Non-pigmented ciliary epithelial cell (primary cell): ENCODE measurements around the gene PSMF1.
A peak's percentile ranks its signal among the peaks of the same experiment; 100 is the strongest.

ENCODE experiments used
- DNase-seq: peaks from one replicate; pipeline ENCODE4 v3.0.0-alpha.2; 2010; ENCODE audit warnings: low read depth

The PSMF1 gene, protein sequence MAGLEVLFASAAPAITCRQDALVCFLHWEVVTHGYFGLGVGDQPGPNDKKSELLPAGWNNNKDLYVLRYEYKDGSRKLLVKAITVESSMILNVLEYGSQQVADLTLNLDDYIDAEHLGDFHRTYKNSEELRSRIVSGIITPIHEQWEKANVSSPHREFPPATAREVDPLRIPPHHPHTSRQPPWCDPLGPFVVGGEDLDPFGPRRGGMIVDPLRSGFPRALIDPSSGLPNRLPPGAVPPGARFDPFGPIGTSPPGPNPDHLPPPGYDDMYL

GRCh38 chr20:1118336-1119127 lies at the start of gene PSMF1:
Gene PSMF1, plus strand, starts transcription at chr20:1118602. Its CDS starts 172 bp downstream, at chr20:1118774.
- peak; percentile 48 for DNase-seq

- no peak for DNase-seq
Observed at GRCh38 chr20:1072258-1072657, 46.1 kb upstream of the PSMF1 start.

GRCh38 chr20:1075616-1076015 lies 42.8 kb upstream of the PSMF1 start:
- DNase-seq, result no peak

GRCh38 chr20:1081891-1082290 lies 36.5 kb upstream of the PSMF1 start:
- DNase-seq, result no peak

GRCh38 chr20:1083431-1084080 lies 34.8 kb upstream of the PSMF1 start:
- no peak for DNase-seq

GRCh38 chr20:1085492-1086276 lies 32.7 kb upstream of the PSMF1 start:
- no peak for DNase-seq

- no peak for DNase-seq
Observed at GRCh38 chr20:1086277-1087213, 31.9 kb upstream of the PSMF1 start.

- DNase-seq, result no peak
Observed at GRCh38 chr20:1087311-1087905, 31.0 kb upstream of the PSMF1 start.

- DNase-seq, result no peak
Observed at GRCh38 chr20:1094751-1095150, 23.7 kb upstream of the PSMF1 start.

DNA sequence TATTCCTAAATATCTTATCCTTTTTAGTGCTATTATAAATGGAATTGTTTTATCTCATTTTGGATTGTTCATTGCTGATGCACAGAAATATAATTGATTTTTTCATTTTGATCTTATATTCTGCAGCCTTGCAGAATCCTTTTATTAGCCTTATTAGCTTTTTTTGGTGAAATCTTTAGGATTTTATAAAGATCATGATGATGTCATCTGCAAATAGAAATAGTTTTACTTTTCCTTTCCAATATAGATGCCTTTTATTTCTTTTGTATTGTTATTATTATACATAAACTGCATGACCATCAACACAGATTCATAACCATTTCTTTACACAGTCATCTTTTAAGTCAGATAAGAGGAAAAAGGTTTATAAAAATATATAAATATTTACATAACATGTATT lies 16.9 kb upstream of the PSMF1 start:
- DNase-seq, result no peak

DNA sequence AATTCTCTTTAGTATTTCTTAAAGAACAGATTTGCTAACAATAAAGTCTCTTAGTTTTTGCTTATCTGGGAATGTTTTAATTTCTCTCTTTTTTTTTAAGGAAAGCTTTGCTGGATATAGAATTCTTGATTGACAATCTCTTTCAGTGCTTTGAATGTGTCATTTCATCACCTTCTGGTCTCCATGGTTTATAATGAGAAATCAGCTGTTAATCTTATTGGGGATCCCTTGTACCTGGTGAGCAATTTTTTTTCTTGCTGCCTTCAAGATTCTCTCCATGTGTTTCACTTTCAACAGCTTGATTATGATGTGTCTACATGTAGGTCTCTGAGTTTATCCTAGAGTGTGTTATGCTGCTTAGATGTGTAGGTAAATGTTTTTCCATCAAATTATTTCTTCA lies 16.4 kb upstream of the PSMF1 start:
- DNase-seq, result no peak

GRCh38 chr20:1103751-1104150 lies 14.7 kb upstream of the PSMF1 start:
- DNase-seq, result no peak

DNA sequence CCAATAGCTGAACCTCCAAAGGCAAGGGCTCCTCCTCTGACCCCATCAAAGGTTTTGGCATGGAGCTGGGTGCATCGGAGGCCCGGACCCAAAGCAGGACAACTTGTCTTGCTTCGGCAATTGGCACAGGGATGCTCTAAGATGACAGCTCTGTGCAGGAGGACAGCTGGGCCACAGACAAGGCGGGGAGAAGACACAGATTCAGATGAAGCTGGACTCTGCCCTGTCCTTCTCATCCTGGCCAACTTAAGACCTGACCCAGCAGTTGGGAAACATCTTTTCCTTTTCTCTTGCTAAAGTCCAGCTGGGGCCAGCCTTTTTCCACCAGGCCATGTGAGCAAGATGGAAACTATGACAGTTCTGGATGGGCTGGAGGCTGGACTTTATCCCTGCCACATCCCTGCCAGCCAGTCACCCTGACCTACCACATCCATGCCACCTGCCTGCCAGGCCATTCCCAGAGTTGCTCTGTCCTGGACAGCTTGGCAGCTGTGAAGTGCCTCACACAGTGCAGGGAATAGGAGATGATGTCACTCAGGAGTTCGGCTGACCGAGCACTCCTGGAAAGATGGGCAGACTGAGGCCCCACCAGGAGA lies 12.7 kb upstream of the PSMF1 start:
- no peak for DNase-seq

- no peak for DNase-seq
Observed at GRCh38 chr20:1107176-1107575, 11.2 kb upstream of the PSMF1 start.

DNA sequence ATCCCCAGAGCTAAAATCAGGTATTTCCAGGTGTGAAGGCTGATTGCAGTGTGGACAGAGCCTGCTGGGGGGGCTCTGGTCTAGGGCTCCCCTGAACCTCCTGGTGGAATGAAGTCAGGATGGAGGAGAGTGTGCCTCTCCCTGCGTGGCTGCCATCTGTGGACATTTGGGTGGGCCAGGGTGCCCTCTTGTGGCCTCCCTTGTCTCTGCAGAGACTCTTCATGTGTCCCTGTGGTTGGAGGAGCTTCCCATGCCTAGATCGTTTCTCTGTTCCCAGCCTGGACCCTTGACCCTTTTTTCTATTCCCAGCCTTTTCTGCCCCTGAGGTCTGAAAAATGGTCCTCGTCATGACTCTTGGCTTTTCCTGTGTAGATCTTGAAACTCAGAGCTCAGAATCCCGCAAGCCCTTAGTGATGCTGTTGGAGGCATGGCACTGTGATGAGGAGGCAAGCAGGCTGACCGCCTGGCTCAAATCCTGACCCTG lies 9.9 kb upstream of the PSMF1 start:
- no peak for DNase-seq

- no peak for DNase-seq
Observed at GRCh38 chr20:1112908-1113307, 5.5 kb upstream of the PSMF1 start.

DNA sequence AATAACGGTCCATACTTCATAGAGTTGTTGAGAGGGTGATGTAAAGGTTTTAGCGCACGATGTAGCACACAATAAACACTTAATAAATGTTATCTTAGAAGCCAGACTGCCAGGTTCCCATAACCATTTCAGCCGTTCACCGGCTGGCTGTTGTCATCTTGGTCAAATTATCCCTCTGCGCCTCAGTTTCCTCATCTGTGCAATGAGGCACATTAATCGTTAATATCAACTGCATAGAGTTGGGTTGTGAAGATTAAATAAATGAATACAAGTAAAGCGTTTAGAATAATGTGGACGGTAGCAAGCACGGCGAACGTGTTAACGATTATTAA lies 432 bp upstream of the PSMF1 start:
- no peak for DNase-seq

DNA sequence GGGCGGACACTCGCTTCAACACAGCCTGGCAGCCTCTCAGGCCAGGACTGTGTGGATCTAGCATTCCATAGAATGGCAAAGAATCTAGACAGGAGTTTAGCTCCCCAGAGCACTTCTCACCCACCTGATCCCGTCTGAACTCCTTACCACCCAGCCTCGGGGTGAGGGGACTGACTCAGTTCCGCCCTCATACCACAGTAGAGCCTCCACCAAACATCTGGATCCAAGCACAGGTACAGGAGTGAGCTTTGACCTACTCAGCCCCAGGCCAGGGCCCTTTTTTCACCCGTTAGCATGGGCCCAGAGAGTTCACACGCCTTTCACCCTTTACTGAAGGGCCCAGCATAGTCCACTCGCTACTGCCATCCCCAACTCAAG lies 715 bp downstream of the PSMF1 start:
- no peak for DNase-seq

DNA sequence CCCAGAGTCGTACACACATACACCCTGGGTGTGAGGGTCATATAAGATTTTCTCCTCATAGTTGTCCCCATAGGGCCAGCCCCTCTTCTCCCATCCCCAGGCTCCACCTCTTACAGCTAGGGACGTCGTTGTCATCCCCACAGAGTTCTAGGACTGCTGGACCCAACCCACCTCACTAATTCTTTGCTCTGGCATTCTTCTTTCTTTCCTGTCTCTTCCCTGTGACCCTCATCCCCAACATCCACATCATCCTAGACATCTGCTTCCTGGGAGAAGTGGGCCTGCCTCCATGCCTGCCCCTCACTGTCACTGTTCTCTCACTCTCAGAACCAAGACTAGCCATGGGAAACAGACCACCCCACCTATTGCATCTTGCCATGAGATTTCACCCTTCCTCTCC lies 1.1 kb downstream of the PSMF1 start:
- DNase-seq, result no peak

DNA sequence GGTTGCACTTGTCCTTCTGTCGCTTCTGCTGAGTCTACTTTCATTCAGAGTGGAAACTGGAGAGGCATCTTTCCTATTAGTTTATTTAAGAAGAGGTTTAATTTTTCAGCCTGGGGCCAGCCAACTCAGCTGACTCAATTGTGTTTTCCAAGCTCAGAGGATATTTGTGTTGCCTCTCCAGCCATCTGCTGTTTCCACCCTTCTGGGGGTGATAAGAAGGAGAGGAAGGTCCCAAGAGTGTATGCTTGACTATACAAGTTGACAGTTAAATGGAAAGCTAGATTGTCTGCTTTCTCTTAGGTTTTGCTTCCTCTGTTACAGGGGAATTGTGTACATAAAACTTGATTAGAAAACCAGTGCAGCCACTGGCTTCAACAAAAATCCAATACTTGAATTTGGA lies 3.0 kb downstream of the PSMF1 start:
- no peak for DNase-seq
